KG1 (cell line): ENCODE results near the gene LTBP1.

Source experiments
- DNase-seq: peaks from one replicate; lab custom pipeline; 2025; lab: John Stamatoyannopoulos, UW

The LTBP1 gene

GRCh38 chr2:32931945-32932709, 14.6 kb upstream of the LTBP1 start:
- no peak for DNase-seq

- no peak for DNase-seq
Observed at GRCh38 chr2:32932825-32933755, 13.7 kb upstream of the LTBP1 start.

- no peak for DNase-seq
Observed at GRCh38 chr2:32933756-32934095, 13.0 kb upstream of the LTBP1 start.

GRCh38 chr2:32937602-32938448, 8.9 kb upstream of the LTBP1 start:
- no peak for DNase-seq

GRCh38 chr2:32938934-32939333, 7.8 kb upstream of the LTBP1 start:
- DNase-seq = no peak

- DNase-seq = no peak
Observed at GRCh38 chr2:32940316-32940997, 6.3 kb upstream of the LTBP1 start.

GRCh38 chr2:32941944-32942690, 4.6 kb upstream of the LTBP1 start:
- no peak for DNase-seq

- DNase-seq = no peak
Observed at GRCh38 chr2:32942793-32943485, 3.8 kb upstream of the LTBP1 start.

GRCh38 chr2:32945286-32945685, 1.5 kb upstream of the LTBP1 start:
- no peak for DNase-seq

GRCh38 chr2:32947076-32947483, 327 bp downstream of the LTBP1 start:
- DNase-seq = no peak

GRCh38 chr2:32947484-32948143, 861 bp downstream of the LTBP1 start:
- no peak for DNase-seq

GRCh38 chr2:32948266-32948665, 1.5 kb downstream of the LTBP1 start:
- DNase-seq = no peak

GRCh38 chr2:32949260-32949659, 2.5 kb downstream of the LTBP1 start:
- DNase-seq = no peak

- DNase-seq = no peak
Observed at GRCh38 chr2:32951672-32952071, 4.9 kb downstream of the LTBP1 start.

GRCh38 chr2:32952761-32953476, 6.2 kb downstream of the LTBP1 start:
- DNase-seq = no peak

GRCh38 chr2:32954206-32954605, 7.5 kb downstream of the LTBP1 start:
- DNase-seq = no peak

- no peak for DNase-seq
Observed at GRCh38 chr2:32958821-32959220, 12.1 kb downstream of the LTBP1 start.

GRCh38 chr2:32960238-32960637, 13.5 kb downstream of the LTBP1 start:
- DNase-seq = no peak
